Measurements from ENCODE around the gene PARP14.
"Not testable (repeated sequence)": the region's sequence is repeated elsewhere in the genome, so short reads cannot be mapped to it uniquely, and the experiment has no call there.

Gene PARP14

GRCh38 chr3:122678506-122678905 lies 2.1 kb upstream of the PARP14 start:
- no peak for DNase-seq

- DNase-seq, result peak; percentile 67
Measured at GRCh38 chr3:122679085-122679881, 1.4 kb upstream of the PARP14 start.

- peak; percentile 16 for DNase-seq
Measured at GRCh38 chr3:122679882-122680474, 661 bp upstream of the PARP14 start.

GRCh38 chr3:122681284-122681973 lies 790 bp downstream of the PARP14 start:
- no peak for DNase-seq

- no peak for DNase-seq
Measured at GRCh38 chr3:122681974-122682409, 1.4 kb downstream of the PARP14 start.

GRCh38 chr3:122682778-122683411 lies 2.3 kb downstream of the PARP14 start:
- not testable (repeated sequence) for DNase-seq

GRCh38 chr3:122687298-122687697 lies 6.7 kb downstream of the PARP14 start:
- no peak for DNase-seq

GRCh38 chr3:122688996-122689395 lies 8.4 kb downstream of the PARP14 start:
- no peak for DNase-seq

- no peak for DNase-seq
Measured at GRCh38 chr3:122689587-122689986, 8.9 kb downstream of the PARP14 start.

GRCh38 chr3:122690096-122690495 lies 9.5 kb downstream of the PARP14 start:
- no peak for DNase-seq

GRCh38 chr3:122691195-122691594 lies 10.6 kb downstream of the PARP14 start:
- no peak for DNase-seq

GRCh38 chr3:122692674-122693073 lies 12.0 kb downstream of the PARP14 start:
- DNase-seq, result no peak

GRCh38 chr3:122694966-122695365 lies 14.3 kb downstream of the PARP14 start:
- DNase-seq, result no peak

GRCh38 chr3:122695927-122696561 lies 15.4 kb downstream of the PARP14 start:
- DNase-seq, result no peak

- no peak for DNase-seq
Measured at GRCh38 chr3:122697952-122698620, 17.4 kb downstream of the PARP14 start.

GRCh38 chr3:122700193-122700592 lies 19.6 kb downstream of the PARP14 start:
- DNase-seq, result no peak

- no peak for DNase-seq
Measured at GRCh38 chr3:122705379-122705778, 24.7 kb downstream of the PARP14 start.

- DNase-seq, result not testable (repeated sequence)
Measured at GRCh38 chr3:122710616-122711251, 30.1 kb downstream of the PARP14 start.

- no peak for DNase-seq
Measured at GRCh38 chr3:122714273-122714672, 33.6 kb downstream of the PARP14 start.

GRCh38 chr3:122716667-122717066 lies 36.0 kb downstream of the PARP14 start:
- DNase-seq, result no peak

- no peak for DNase-seq
Measured at GRCh38 chr3:122719273-122719921, 38.8 kb downstream of the PARP14 start.

All from COR-L47 (cell line).